WERI-Rb-1 (cell line): ENCODE results near the gene SRPK2.

ENCODE experiments used
- DNase-seq: peaks from one replicate; pipeline ENCODE4 v3.0.0-alpha.2; 2020
- H3K27ac ChIP-seq: fragments of 250-450 bp; sonication (Bioruptor Pico); 2 replicates; pipeline ENCODE4 v1.5.1; 2020; ENCODE audit warnings: mild to moderate bottlenecking, moderate library complexity
- H3K27me3 ChIP-seq: fragments of 250-450 bp; sonication (Bioruptor Pico); 2 replicates; pipeline ENCODE4 v1.5.1; 2021; ENCODE audit warnings: mild to moderate bottlenecking, low read depth, moderate library complexity; ENCODE audit not compliant: insufficient read depth, severe bottlenecking
- H3K36me3 ChIP-seq: fragments of 250-450 bp; sonication (Bioruptor Pico); 2 replicates; pipeline ENCODE4 v1.5.1; 2020; ENCODE audit warnings: mild to moderate bottlenecking, moderate library complexity
- H3K4me3 ChIP-seq: 2 replicates; pipeline ENCODE4 v1.5.1; 2011; ENCODE audit warnings: low read depth, mild to moderate bottlenecking, control low read depth, low read length
- H3K9me3 ChIP-seq: fragments of 250-450 bp; sonication (Bioruptor Pico); 2 replicates; pipeline ENCODE4 v1.5.1; 2021; ENCODE audit warnings: mild to moderate bottlenecking, moderate library complexity; ENCODE audit not compliant: severe bottlenecking
- CTCF ChIP-seq: IDR thresholded peaks from 2 replicates; pipeline ENCODE4 v1.5.1; 2011; ENCODE audit warnings: low read depth, mild to moderate bottlenecking, control low read depth, inconsistent platforms, low read length

Gene SRPK2

GRCh38 chr7:105191331-105191730 is 197.4 kb downstream of the SRPK2 start:
- no peak for DNase-seq
- TF ChIP-seq CTCF = no peak
- no peaks in the 10 kb centered on the region for H3K27me3 ChIP-seq
- no peaks in the 10 kb centered on the region for H3K9me3 ChIP-seq
- no peaks in the 10 kb centered on the region; the same call in 1 of the 2 replicates for H3K36me3 ChIP-seq
- no peak overlapping the region for H3K4me3 ChIP-seq
- no peak overlapping the region for H3K27ac ChIP-seq

- TF ChIP-seq CTCF = no peak
- no peak for DNase-seq
- Histone ChIP-seq H3K4me3 (no peak overlapping the region), H3K27me3 (no peaks in the 10 kb centered on the region), H3K27ac (no peak overlapping the region), H3K9me3 (no peaks in the 10 kb centered on the region), H3K36me3 (no peaks in the 10 kb centered on the region; the same call in 1 of the 2 replicates)
Measured at GRCh38 chr7:105189859-105190492, 198.7 kb downstream of the SRPK2 start.

- Histone ChIP-seq H3K4me3 (no peak overlapping the region), H3K9me3 (no peaks in the 10 kb centered on the region), H3K36me3 (no peaks in the 10 kb centered on the region), H3K27me3 (no peaks in the 10 kb centered on the region), H3K27ac (no peak overlapping the region)
- DNase-seq = no peak
- no peak for TF ChIP-seq CTCF
Measured at GRCh38 chr7:105188201-105188600, 200.5 kb downstream of the SRPK2 start.

GRCh38 chr7:105187302-105188169 is 201.2 kb downstream of the SRPK2 start:
- DNase-seq = no peak
- no peak for TF ChIP-seq CTCF

GRCh38 chr7:105185290-105186010 is 203.3 kb downstream of the SRPK2 start:
- no peak for DNase-seq
- Histone ChIP-seq H3K4me3 (no peak overlapping the region), H3K9me3 (no peaks in the 10 kb centered on the region), H3K27ac (no peak overlapping the region), H3K36me3 (no peaks in the 10 kb centered on the region), H3K27me3 (no peaks in the 10 kb centered on the region)
- no peak for TF ChIP-seq CTCF

More at GRCh38 chr7:105187302-105188169, 201.2 kb downstream of the SRPK2 start:
- no peaks in the 10 kb centered on the region for H3K9me3 ChIP-seq
- no peak overlapping the region for H3K27ac ChIP-seq
- H3K4me3 ChIP-seq = no peak overlapping the region
- no peaks in the 10 kb centered on the region for H3K36me3 ChIP-seq
- no peaks in the 10 kb centered on the region for H3K27me3 ChIP-seq
